ENCODE data around the gene BCL2L12.

The BCL2L12 gene

DNA sequence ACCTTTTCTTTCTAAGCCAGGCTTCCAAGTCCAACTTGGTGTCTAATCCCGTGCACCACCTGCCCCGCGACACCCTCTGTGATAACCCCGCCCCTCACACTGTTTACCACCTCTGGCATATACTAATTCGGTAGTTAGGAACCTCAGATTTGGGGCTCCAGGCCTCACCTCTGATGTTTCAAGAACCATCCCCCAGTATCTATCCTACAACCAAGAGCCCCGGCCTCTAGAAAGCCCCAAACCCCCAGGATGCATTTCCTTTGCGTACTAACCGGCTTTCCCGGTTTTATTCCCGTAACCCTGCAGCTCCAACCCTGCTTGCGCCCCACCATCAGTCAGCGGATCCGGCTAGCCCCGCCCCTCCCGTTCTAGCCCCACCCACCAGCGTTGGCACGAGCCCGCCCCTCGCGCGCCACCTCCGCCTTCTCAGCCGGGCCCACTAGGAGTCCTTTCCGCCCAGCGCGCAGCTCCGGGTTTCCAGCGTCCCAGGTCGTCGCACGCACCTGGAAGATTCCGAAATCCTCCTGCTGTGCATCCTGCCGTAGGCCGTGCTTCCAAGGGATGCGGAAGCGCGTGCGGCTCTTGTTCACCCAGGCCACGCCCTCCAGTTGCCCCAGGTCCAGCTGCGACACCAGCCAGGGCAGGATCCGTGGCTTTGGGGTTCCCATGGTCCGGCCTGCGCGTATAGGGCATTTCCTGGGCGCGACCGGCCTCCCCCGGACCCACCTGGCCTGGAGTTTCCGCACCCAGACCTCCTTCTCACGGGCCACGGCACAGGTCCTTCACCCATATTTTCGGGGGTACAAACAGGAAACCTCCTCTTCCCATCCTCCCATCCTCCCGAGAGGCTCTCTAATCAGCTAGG lies 1.3 kb upstream of the BCL2L12 start:
- peak; percentile 90 for DNase-seq

- peak; percentile 23 for DNase-seq
These were observed 740 bp upstream of the BCL2L12 start for GRCh38 chr19:49665036-49665350.

- no peak for DNase-seq
These were observed 349 bp downstream of the BCL2L12 start for GRCh38 chr19:49666120-49666444.

- DNase-seq = no peak
These were observed 1.7 kb downstream of the BCL2L12 start for GRCh38 chr19:49667473-49667872.

- DNase-seq = no peak
These were observed 3.8 kb downstream of the BCL2L12 start for GRCh38 chr19:49669516-49669915.

- DNase-seq = peak; percentile 85
These were observed 6.6 kb downstream of the BCL2L12 start for GRCh38 chr19:49672131-49672919.

- DNase-seq = peak; percentile 94
These were observed 10.5 kb downstream of the BCL2L12 start for GRCh38 chr19:49676136-49676783.

DNA sequence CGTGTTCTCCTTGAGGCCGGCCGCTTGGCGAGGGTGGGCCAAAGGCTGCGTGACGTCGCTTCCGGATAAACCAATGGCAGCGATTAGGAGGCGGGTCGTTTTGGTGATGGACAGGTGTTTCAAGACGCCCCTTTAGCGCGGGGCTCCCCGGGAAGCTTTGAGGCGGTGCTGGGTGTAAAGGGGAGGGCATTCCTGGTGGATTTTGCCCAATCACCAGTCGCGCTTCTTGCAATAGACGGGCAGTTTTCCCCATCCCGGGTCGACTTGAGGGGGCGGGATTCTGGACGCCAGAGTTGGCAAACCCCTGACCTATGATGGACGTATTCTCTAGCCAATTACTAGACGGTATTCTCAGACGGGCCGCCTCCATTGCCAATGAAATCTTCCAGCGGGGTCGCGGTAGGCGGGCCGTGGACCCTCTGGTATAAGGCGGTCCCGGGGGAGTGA lies 11.1 kb downstream of the BCL2L12 start:
- peak; percentile 100 for DNase-seq

GRCh38 chr19:49677231-49677900 lies 11.6 kb downstream of the BCL2L12 start, which contains the start of gene PRMT1:
PRMT1 (plus strand) TSS chr19:49677271; CDS start chr19:49677281, 10 bp downstream.
- peak; percentile 67 for DNase-seq

GRCh38 chr19:49677901-49678674 lies 12.4 kb downstream of the BCL2L12 start:
- DNase-seq = peak; percentile 92

- DNase-seq = no peak
These were observed 13.4 kb downstream of the BCL2L12 start for GRCh38 chr19:49678985-49679770.

DNA sequence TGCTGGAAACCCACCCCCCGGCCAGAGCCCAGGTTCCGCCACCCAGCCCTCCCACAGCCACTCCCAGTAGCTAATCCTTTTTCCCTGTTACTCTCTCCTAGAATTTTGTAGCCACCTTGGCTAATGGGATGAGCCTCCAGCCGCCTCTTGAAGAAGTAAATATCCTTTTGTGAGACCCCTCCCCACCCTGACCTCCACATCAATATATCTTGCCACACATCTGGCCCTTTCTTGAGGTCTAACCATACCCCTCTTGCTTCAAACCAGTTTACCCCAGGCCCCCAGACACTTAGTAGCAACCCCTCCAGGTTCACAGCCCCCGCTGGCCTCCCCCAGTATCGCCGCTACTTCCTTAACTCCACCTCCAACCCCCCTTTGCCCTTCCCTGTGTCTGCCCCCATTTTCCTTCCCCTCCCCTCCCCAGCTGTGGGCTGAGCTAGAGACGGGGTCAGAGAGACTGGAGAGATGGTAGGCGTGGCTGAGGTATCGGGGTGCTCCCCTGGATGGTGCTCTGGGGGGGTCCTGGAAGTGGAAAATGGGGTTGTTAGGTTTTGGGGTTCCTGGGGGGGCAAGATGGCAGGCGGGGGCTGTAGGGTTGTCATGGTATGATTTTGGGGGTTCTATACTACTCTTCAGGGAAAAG lies 14.2 kb downstream of the BCL2L12 start:
- DNase-seq = no peak

GRCh38 chr19:49680421-49681351 lies 15.0 kb downstream of the BCL2L12 start:
- peak; percentile 95 for DNase-seq

GRCh38 chr19:49681830-49682229 lies 16.1 kb downstream of the BCL2L12 start:
- no peak for DNase-seq

- DNase-seq = no peak
These were observed 16.5 kb downstream of the BCL2L12 start for GRCh38 chr19:49682274-49682673.

DNA sequence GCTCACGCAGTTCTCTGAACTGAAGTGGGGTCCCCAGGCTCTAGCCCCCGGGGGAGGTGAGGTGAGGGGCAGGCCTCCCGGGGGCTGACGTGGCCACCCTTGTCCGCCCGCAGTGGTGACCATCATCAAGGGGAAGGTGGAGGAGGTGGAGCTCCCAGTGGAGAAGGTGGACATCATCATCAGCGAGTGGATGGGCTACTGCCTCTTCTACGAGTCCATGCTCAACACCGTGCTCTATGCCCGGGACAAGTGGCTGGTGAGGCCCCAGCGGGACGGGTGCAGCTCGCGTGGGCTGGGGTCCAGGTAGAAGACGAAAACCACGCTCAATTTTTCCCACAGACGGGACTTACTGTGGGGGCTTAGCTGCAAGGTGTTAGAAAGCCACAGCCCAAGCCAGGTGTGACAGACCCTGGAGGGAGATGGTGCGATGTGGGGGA lies 18.1 kb downstream of the BCL2L12 start:
- no peak for DNase-seq

DNA sequence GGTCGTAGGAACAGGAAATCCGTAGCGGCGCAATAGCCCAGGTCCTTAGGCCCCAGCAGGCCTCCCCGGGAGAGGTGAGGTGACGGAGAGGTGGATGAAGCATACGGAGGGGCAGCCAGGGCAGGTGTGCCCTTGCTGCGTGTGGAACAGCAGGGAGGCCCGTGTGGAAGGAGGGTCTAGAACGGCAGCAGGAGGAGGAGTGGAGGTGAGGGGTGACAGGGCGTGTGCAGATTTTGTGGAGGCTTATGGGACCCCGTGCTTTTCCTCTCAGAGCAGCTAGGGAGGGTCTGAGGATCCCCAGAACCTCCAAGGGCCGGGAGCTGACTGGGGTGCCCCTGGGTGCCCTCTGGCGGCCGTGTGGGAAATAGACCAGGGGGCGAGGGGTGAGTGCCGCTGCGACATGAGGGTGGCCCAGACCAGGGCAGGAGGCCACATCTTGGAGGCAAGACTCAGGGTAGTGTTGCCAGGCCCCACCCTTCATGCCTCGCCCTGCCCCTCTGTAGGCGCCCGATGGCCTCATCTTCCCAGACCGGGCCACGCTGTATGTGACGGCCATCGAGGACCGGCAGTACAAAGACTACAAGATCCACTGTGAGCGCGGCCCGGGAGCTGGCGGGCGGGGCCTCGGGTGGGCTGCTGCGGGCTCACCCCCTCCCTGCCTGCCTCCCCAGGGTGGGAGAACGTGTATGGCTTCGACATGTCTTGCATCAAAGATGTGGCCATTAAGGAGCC lies 18.7 kb downstream of the BCL2L12 start:
- DNase-seq = peak; percentile 54

DNA sequence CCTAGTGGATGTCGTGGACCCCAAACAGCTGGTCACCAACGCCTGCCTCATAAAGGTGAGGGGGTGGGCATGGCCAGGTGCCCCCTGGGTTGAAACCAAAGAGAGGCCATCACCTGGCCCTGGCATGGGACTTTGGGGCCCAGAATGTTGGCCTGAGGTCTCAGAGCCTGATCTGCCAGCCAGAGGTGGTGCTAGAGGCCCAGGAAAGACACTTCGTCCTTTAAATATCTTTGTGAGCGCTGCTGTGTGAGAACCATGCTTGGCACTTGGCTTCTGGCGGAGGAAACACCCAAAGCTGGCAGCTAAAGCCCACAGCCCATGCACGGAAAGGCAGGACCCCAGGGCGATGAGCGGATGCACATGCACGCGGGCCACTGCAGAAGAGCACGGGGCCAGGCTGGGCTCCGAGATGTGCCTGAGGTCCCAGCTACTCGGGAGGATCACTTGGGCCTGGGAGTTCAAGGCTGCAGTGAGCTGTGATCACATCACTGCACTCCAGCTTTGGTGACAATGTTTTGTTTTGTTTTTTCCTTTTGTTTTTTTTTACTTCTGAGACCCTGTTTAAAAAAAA lies 19.3 kb downstream of the BCL2L12 start:
- DNase-seq = no peak
